Keratinocyte (primary cell): ENCODE results near the gene NARS2.

Source experiments
- CTCF ChIP-seq, 3 experiments: IDR thresholded peaks in 1 of 3; conservative IDR thresholded peaks in 1 of 3; optimal IDR thresholded peaks in 1 of 3; 2 replicates in 2 of 3; 3 replicates in 1 of 3; pipeline versions ENCODE3 to v1.5.1; 2011; ENCODE audit warnings: low read length in 3 of 3, mild to moderate bottlenecking in 3 of 3, moderate library complexity in 2 of 3, control low read depth in 1 of 3, inconsistent platforms in 1 of 3; ENCODE audit not compliant: insufficient read depth in 2 of 3; ENCODE audit errors: extremely low read depth in 1 of 3
- EZH2 ChIP-seq: IDR thresholded peaks from one replicate; pipeline ENCODE4 v1.6.1; 2012; ENCODE audit warnings: inconsistent platforms, mild to moderate bottlenecking, low read length, moderate library complexity

- no peak for TF ChIP-seq CTCF (optimal IDR thresholded peaks at IDR 0.05 in 1 of 3, IDR thresholded peaks at IDR 0.05 in 1 of 3, conservative IDR thresholded peaks at IDR 0.05 in 1 of 3; ENCODE audit: extremely low read depth in 1 of 3, insufficient read depth in 2 of 3, low read length in 3 of 3)
- TF ChIP-seq EZH2, result no peak
Measured at GRCh38 chr11:78504181-78504580, 70.5 kb downstream of the NARS2 start.
